Stimulated activated CD4-positive, alpha-beta T cell treated with anti-CD3 and anti-CD28 coated beads, Interleukin-4, amount 100 ng/mL, for 24 hours (primary cell): ENCODE results near the gene TSC1.

ENCODE experiments used
- DNase-seq: peaks from one replicate; pipeline ENCODE4 v3.0.0-alpha.2; 2020

The TSC1 gene

GRCh38 chr9:132857616-132858342 is 86.6 kb downstream of the TSC1 start:
- DNase-seq = no peak

- DNase-seq = no peak
Measured at GRCh38 chr9:132857031-132857430, 87.4 kb downstream of the TSC1 start.

- no peak for DNase-seq
Measured at GRCh38 chr9:132855904-132856303, 88.5 kb downstream of the TSC1 start.

GRCh38 chr9:132854832-132855231 is 89.6 kb downstream of the TSC1 start:
- no peak for DNase-seq

GRCh38 chr9:132853482-132853881 is 90.9 kb downstream of the TSC1 start:
- DNase-seq = no peak

GRCh38 chr9:132849185-132849706 is 95.2 kb downstream of the TSC1 start:
- no peak for DNase-seq

- DNase-seq = no peak
Measured at GRCh38 chr9:132846918-132847515, 97.4 kb downstream of the TSC1 start.

GRCh38 chr9:132846109-132846917 is 98.1 kb downstream of the TSC1 start:
- DNase-seq = no peak

- DNase-seq = no peak
Measured at GRCh38 chr9:132842124-132843044, 102.0 kb downstream of the TSC1 start.
